AG04450 (cell line): ENCODE results near the gene SYDE1. TPM values are rescaled to one million over a fixed set of nuclear protein-coding genes. Genes with fewer than 3 reads are reported as not detected.
"Not testable (repeated sequence)": the region's sequence is repeated elsewhere in the genome, so short reads cannot be mapped to it uniquely, and the experiment has no call there.

Experiments
- CTCF ChIA-PET: fragments of 300-600, 350-600 bp; formaldehyde crosslinking; extraction: SDS; loops from one replicate; lab custom pipeline; 2022; ENCODE audit warnings: antibody characterized with exemption, inconsistent platforms; lab: Charles Lee
- POLR2A ChIA-PET: fragments of 350-600 bp; formaldehyde crosslinking; extraction: SDS; loops from one replicate; lab custom pipeline; 2021; ENCODE audit warnings: antibody characterized with exemption, inconsistent platforms; lab: Yijun Ruan, JAX
- DNase-seq: peaks from one replicate; pipeline ENCODE4 v3.0.0-alpha.2; 2011; ENCODE audit warnings: low read depth, low spot score
- H3K27ac ChIP-seq: one replicate; pipeline ENCODE4 v1.5.1; 2012; ENCODE audit warnings: low read depth, low read length, control low read depth
- H3K27me3 ChIP-seq: one replicate; pipeline ENCODE4 v1.6.0; 2012; ENCODE audit warnings: low read length; ENCODE audit not compliant: control insufficient read depth, insufficient read depth
- H3K4me3 ChIP-seq: 2 replicates; pipeline ENCODE4 v1.5.1; 2011; ENCODE audit warnings: mild to moderate bottlenecking, low read depth, low read length, control low read depth
- H3K9me3 ChIP-seq: 2 replicates; pipeline ENCODE4 v1.5.1; 2012; ENCODE audit warnings: low read length; ENCODE audit not compliant: control insufficient read depth, insufficient read depth
- polyA minus RNA-seq: library from RNA; depleted of rRNA, polyadenylated mRNA; stranded (reverse); fragments of >200 nt; gene quantifications from 2 replicates; pipeline ENCODE4 v1.2.3, GENCODE V29; 2011; rRNA and poly(A)+ RNA removed
- polyA plus RNA-seq: library from polyadenylated mRNA; depleted of rRNA; stranded (reverse); fragments of >200 nt; gene quantifications from 2 replicates; pipeline ENCODE4 v1.2.3, GENCODE V29; 2011; rRNA removed
- TF ChIP-seq, protein P1 (sequence below): IDR thresholded peaks from 2 replicates; pipeline ENCODE4 v1.5.1; 2011; ENCODE audit warnings: low read depth, low read length, control low read depth, inconsistent platforms

Gene SYDE1
- polyA plus RNA-seq: 30.3 and 42.3 TPM in 2 replicates
- 29.1 and 38.4 TPM in 2 replicates for polyA minus RNA-seq

DNA sequence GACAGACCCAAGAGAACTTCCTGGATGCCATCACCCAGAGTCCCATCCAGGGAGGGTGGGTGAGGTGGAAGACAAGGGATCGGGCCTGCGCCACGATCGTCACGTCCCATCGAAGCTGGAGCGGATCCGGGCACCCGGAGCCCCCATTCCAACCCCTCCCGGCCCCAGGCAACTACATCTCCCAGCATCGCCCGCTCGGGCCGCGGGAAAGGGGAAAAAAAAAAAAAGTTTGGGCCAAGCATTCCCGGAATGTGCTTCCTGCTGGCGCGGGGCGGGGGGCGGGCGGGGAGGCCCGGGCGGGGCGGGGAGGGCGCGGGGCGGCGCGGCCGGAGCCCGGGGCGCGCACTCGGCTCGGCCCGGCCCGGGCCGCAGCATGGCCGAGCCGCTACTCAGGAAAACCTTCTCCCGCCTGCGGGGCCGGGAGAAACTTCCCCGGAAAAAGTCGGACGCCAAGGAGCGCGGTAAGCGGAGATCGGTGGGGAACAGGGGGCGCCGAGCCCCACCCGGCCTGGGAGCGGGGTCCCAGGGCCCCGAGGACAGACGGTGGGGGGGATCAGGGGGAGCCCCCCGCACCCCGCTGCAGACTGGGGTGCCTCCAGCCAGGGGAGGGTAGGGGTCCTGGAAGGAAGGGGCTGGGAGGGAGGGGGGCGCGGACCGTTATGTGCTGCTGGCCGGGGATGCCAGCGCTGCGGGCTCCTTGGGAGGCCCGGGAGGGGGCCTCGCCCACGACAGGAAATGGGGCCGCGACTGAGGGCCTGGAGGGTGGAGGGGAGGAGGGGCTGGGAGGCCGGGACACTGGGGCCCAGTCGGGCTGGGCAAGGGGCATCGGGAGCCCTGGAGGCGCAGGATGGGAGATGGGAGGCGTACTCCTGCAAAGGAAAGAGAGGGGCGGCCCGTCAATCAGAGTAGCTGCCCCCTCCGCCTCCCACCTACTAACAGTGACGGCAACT is at the start of gene SYDE1:
SYDE1 (plus strand) TSS at position 341 of the 950 bp plus-strand sequence; CDS start at position 374, 33 bp downstream.
- Histone ChIP-seq H3K9me3 (peaks cover 20% of the 10 kb centered on the region), H3K27me3 (no peaks in the 10 kb centered on the region), H3K27ac (peak within 1 kb of the TSS; percentile 87), H3K4me3 (peak within 1 kb of the TSS; percentile 78)
- DNase-seq: no peak
- ChIA-PET CTCF (interaction anchor here (0.7 kb wide), 1 partner anchor 15 kb away, joined by 3 read pairs; no protein-coding TSS in a partner anchor), POLR2A (interaction anchor here (0.6 to 1.2 kb wide), 2 partner anchors 18 to 570 kb away, joined by 4 to 5 read pairs; a partner anchor contains a TSS)
- TF ChIP-seq, protein P1, sequence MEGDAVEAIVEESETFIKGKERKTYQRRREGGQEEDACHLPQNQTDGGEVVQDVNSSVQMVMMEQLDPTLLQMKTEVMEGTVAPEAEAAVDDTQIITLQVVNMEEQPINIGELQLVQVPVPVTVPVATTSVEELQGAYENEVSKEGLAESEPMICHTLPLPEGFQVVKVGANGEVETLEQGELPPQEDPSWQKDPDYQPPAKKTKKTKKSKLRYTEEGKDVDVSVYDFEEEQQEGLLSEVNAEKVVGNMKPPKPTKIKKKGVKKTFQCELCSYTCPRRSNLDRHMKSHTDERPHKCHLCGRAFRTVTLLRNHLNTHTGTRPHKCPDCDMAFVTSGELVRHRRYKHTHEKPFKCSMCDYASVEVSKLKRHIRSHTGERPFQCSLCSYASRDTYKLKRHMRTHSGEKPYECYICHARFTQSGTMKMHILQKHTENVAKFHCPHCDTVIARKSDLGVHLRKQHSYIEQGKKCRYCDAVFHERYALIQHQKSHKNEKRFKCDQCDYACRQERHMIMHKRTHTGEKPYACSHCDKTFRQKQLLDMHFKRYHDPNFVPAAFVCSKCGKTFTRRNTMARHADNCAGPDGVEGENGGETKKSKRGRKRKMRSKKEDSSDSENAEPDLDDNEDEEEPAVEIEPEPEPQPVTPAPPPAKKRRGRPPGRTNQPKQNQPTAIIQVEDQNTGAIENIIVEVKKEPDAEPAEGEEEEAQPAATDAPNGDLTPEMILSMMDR: no peak

GRCh38 chr19:15062036-15062435 is 45.2 kb upstream of the SYDE1 start:
- no peaks in the 10 kb centered on the region for H3K27me3 ChIP-seq
- DNase-seq: no peak
- ChIA-PET POLR2A (no interaction called here), CTCF (no interaction called here)
- TF ChIP-seq, protein P1: no peak
- H3K4me3 ChIP-seq: no peak overlapping the region
- H3K9me3 ChIP-seq: no peaks in the 10 kb centered on the region
- H3K27ac ChIP-seq: no peak overlapping the region

DNA sequence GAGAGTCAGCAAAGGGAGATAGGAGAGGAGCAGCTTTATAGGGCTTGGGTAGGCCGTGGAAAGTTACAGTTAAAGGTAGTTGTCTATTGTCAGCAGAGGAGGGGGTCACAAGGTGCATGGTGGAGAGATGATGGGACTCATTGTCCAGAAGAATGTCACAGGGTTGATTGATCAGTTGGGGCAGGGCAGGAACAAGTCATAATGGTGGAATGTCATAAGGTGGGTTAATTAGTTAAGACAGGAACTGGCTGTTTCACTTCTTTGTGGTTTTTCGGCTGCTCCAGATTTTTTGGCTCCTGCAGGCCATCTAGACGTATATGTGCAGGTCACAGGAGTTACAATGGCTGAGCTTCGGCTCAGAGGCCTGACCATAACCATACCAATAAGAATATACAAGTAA is 36.8 kb upstream of the SYDE1 start:
- H3K27me3 ChIP-seq, H3K4me3 ChIP-seq, DNase-seq, CTCF ChIA-PET, POLR2A ChIA-PET, H3K9me3 ChIP-seq, H3K27ac ChIP-seq: not testable (repeated sequence)

DNA sequence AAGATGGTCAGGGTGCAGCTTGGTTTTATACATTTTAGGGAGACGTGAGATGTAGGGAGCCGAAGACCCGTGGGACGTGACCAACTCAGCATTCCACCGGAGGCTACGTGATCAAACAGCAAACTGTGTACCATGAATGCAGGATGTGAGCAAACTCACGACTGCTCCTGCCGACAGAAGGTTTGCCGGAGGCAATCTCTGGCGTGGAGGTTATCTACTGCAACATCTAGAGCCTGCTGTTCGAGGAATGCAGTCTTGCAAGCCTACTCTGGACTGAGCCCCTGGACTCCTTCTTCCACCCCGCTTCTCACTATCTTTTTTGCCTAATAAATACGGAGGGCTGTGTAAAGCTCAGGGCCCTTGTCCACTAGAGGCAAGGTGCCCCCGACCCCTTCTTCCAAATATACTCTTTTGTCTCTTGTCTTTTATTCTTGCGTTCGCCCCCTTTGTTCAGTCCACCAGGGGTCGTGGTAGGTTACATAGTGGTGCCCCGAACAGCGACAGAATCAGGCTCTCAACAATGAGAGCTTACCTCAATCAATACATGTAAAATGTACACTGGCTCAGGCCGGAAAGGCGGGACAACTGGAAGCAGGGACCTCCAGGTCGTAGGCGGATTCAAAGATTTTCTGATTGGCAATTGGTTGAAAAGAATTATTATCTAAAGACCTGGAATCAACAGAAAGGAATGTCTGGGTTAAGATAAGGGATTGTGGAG is 34.1 kb upstream of the SYDE1 start:
- H3K27ac ChIP-seq: no peak overlapping the region
- CTCF ChIA-PET: no interaction called here

DNA sequence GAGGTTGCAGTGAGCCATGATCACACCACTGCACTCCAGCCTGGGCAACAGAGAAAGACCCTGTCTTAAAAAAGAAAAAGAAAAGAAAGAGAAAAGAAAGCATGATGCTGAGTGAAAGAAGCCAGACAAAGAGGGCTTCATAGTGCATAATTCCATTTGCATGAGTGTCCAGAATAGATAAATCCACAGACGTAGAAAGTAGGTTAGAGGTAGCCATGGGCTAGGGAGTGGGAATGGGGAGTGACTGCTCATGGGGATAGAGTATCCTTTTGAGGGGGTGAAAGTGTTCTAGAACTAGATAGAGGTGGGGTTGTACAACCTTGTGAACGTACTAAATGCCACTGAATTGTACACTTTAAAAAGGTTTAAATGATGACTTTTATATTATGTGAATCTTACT is 32.8 kb upstream of the SYDE1 start:
- CTCF ChIA-PET: no interaction called here
- H3K4me3 ChIP-seq: no peak overlapping the region
- TF ChIP-seq, protein P1: no peak
- no peaks in the 10 kb centered on the region for H3K9me3 ChIP-seq
- POLR2A ChIA-PET: no interaction called here
- no peaks in the 10 kb centered on the region for H3K27me3 ChIP-seq
- no peak for DNase-seq
- H3K27ac ChIP-seq: no peak overlapping the region

More for the DNA sequence above, 34.1 kb upstream of the SYDE1 start:
- Histone ChIP-seq H3K27me3 (no peaks in the 10 kb centered on the region), H3K4me3 (no peak overlapping the region), H3K9me3 (no peaks in the 10 kb centered on the region)
- POLR2A ChIA-PET: no interaction called here
- TF ChIP-seq, protein P1: no peak
- no peak for DNase-seq
